SK-N-SH (cell line): ENCODE measurements around the gene ZNF134. TPM values are rescaled to one million over a fixed set of nuclear protein-coding genes. Genes with fewer than 3 reads are reported as not detected.
A peak's percentile ranks its signal among the peaks of the same experiment; 100 is the strongest.

Experiments
- CTCF ChIA-PET: fragments of 300-600, 350-600 bp; formaldehyde crosslinking; extraction: SDS; loops from one replicate; lab custom pipeline; 2021; lab: Yijun Ruan, JAX
- POLR2A ChIA-PET: fragments of 350-600 bp; sonication (Branson Sonifier 250); formaldehyde crosslinking; extraction: SDS; loops from one replicate; lab custom pipeline; 2020; ENCODE audit warnings: antibody characterized with exemption, inconsistent platforms; lab: Yijun Ruan, JAX
- DNase-seq: peaks from one replicate; pipeline ENCODE4 v3.0.0; 2012
- H2AFZ ChIP-seq: fragments of 200-600 bp; sonication (generic); 2 replicates; pipeline ENCODE4 v1.8.1; 2016; ENCODE audit warnings: antibody characterized with exemption, mild to moderate bottlenecking, low read depth
- H3F3A ChIP-seq: fragments of 200-600 bp; sonication (generic); replicated peaks from 2 replicates; pipeline ENCODE3; 2016; ENCODE audit warnings: antibody characterized with exemption, mild to moderate bottlenecking; ENCODE audit not compliant: insufficient read depth
- H3K27ac ChIP-seq, 2 experiments: fragments of 200-500 bp in 1 of 2; fragments of 200-600 bp in 1 of 2; sonication (Bioruptor generic) in 1 of 2; sonication (generic), shearing (Covaris generic) in 1 of 2; 2 replicates each; pipeline versions ENCODE4 v1.5.1 to v1.6.1; 2014 to 2016; ENCODE audit warnings: low read depth in 2 of 2, inconsistent platforms in 1 of 2, low read length in 1 of 2, mild to moderate bottlenecking in 1 of 2, mixed read lengths in 1 of 2
- H3K27me3 ChIP-seq: fragments of 200-600 bp; sonication (generic), shearing (Covaris generic); 2 replicates; pipeline ENCODE4 v1.6.1; 2016; ENCODE audit warnings: mixed run types; ENCODE audit not compliant: insufficient read depth
- H3K36me3 ChIP-seq, 2 experiments: fragments of 200-500 bp in 1 of 2; fragments of 200-600 bp in 1 of 2; sonication (Bioruptor generic) in 1 of 2; sonication (generic) in 1 of 2; replicated peaks in 1 of 2; 2 replicates each; pipeline versions ENCODE3 to v1.5.1; 2014 to 2016; ENCODE audit warnings: low read length in 1 of 2, mild to moderate bottlenecking in 1 of 2; ENCODE audit not compliant: insufficient read depth in 2 of 2, control insufficient read depth in 1 of 2
- H3K4me1 ChIP-seq, 2 experiments: fragments of 200-500 bp in 1 of 2; fragments of 200-600 bp in 1 of 2; sonication (Bioruptor generic) in 1 of 2; sonication (generic), shearing (Covaris generic) in 1 of 2; 2 replicates each; pipeline versions ENCODE4 v1.5.1 to v1.6.1; 2014 to 2016; ENCODE audit warnings: low read depth in 1 of 2, low read length in 1 of 2, mixed run types in 1 of 2; ENCODE audit not compliant: insufficient read depth in 2 of 2, control insufficient read depth in 1 of 2
- H3K4me2 ChIP-seq: fragments of 200-600 bp; sonication (generic), shearing (Covaris generic); 2 replicates; pipeline ENCODE4 v1.6.1; 2017; ENCODE audit warnings: mixed run types
- H3K4me3 ChIP-seq, 2 experiments: fragments of 200-500 bp in 1 of 2; fragments of 200-600 bp in 1 of 2; sonication (Bioruptor generic) in 1 of 2; sonication (generic), shearing (Covaris generic) in 1 of 2; 2 replicates each; pipeline versions ENCODE4 v1.5.1 to v1.8.1; 2014 to 2016; ENCODE audit warnings: low read depth in 2 of 2, inconsistent platforms in 1 of 2, low read length in 1 of 2, mild to moderate bottlenecking in 1 of 2, mixed read lengths in 1 of 2, moderate library complexity in 1 of 2
- H3K79me2 ChIP-seq: fragments of 200-600 bp; sonication (generic); 2 replicates; pipeline ENCODE4 v1.8.1; 2017; ENCODE audit warnings: mild to moderate bottlenecking; ENCODE audit not compliant: insufficient read depth
- H3K9ac ChIP-seq: fragments of 200-600 bp; sonication (generic); 2 replicates; pipeline ENCODE4 v1.6.1; 2017; ENCODE audit warnings: mixed run types
- H3K9me2 ChIP-seq: fragments of 200-600 bp; sonication (generic); 2 replicates; pipeline ENCODE4 v1.6.1; 2017; ENCODE audit warnings: mixed run types
- H3K9me3 ChIP-seq: fragments of 200-600 bp; sonication (generic); 2 replicates; pipeline ENCODE4 v1.6.1; 2017; ENCODE audit warnings: mixed run types, mild to moderate bottlenecking, moderate library complexity
- H4K20me1 ChIP-seq: fragments of 200-600 bp; sonication (generic); 2 replicates; pipeline ENCODE4 v1.6.1; 2017; ENCODE audit warnings: mild to moderate bottlenecking, mixed run types; ENCODE audit not compliant: insufficient read depth
- ELF1 ChIP-seq: IDR thresholded peaks from 2 replicates; pipeline ENCODE4 v1.4.0; 2012
- EP300 ChIP-seq, 2 experiments: IDR thresholded peaks; 2 replicates each; pipeline versions ENCODE4 v1.4.0 to v1.6.1; 2012; ENCODE audit warnings: borderline replicate concordance in 1 of 2, low read depth in 1 of 2, low read length in 1 of 2
- EZH2phosphoT487 ChIP-seq: fragments of 200-600 bp; sonication (generic); IDR thresholded peaks from 2 replicates; pipeline ENCODE4 v1.6.1; 2017; ENCODE audit warnings: low read depth, mixed run types, mild to moderate bottlenecking, antibody characterized with exemption, moderate library complexity, borderline replicate concordance
- FOSL2 ChIP-seq: IDR thresholded peaks from 2 replicates; pipeline ENCODE4 v1.4.0; 2012; ENCODE audit warnings: low read depth, mild to moderate bottlenecking, moderate library complexity, borderline replicate concordance
- FOXM1 ChIP-seq: IDR thresholded peaks from 2 replicates; pipeline ENCODE4 v1.4.0; 2012; ENCODE audit warnings: low read depth, mild to moderate bottlenecking
- GATA2 ChIP-seq: sonication (generic); formaldehyde crosslinking; IDR thresholded peaks from 2 replicates; pipeline ENCODE4 v1.5.0; 2020; ENCODE audit warnings: mild to moderate bottlenecking, missing genetic modification reagents
- IRF3 ChIP-seq: fragments of 150-350 bp; IDR thresholded peaks from 2 replicates; pipeline ENCODE4 v1.6.1; 2016; ENCODE audit warnings: mild to moderate bottlenecking, low read depth, low read length
- JUND ChIP-seq: IDR thresholded peaks from 2 replicates; pipeline ENCODE4 v1.4.0; 2012
- MEF2A ChIP-seq: IDR thresholded peaks from 2 replicates; pipeline ENCODE4 v1.4.0; 2012; ENCODE audit warnings: low read depth, borderline replicate concordance
- MXI1 ChIP-seq: IDR thresholded peaks from 2 replicates; pipeline ENCODE4 v1.6.1; 2012; ENCODE audit warnings: mild to moderate bottlenecking, low read depth, low read length, improper control_type of control experiment
- NFIC ChIP-seq: IDR thresholded peaks from 2 replicates; pipeline ENCODE4 v1.4.0; 2012; ENCODE audit warnings: borderline replicate concordance
- REST ChIP-seq: IDR thresholded peaks from 2 replicates; pipeline ENCODE4 v1.6.1; 2012; ENCODE audit warnings: mild to moderate bottlenecking, low read depth, low read length, moderate library complexity
- SIN3A ChIP-seq: IDR thresholded peaks from 2 replicates; pipeline ENCODE4 v1.6.1; 2012; ENCODE audit warnings: low read depth, mild to moderate bottlenecking, low read length, moderate library complexity, borderline replicate concordance
- SMC3 ChIP-seq: IDR thresholded peaks from 2 replicates; pipeline ENCODE4 v1.6.1; 2012; ENCODE audit warnings: low read depth, low read length, improper control_type of control experiment
- TAF1 ChIP-seq: IDR thresholded peaks from 2 replicates; pipeline ENCODE4 v1.6.1; 2012; ENCODE audit warnings: low read depth, mild to moderate bottlenecking, low read length, moderate library complexity, borderline replicate concordance
- USF1 ChIP-seq: IDR thresholded peaks from 2 replicates; pipeline ENCODE4 v1.4.0; 2012; ENCODE audit warnings: low read depth, borderline replicate concordance
- YY1 ChIP-seq: IDR thresholded peaks from 2 replicates; pipeline ENCODE4 v1.4.0; 2012; ENCODE audit warnings: low read depth, mild to moderate bottlenecking
- WGBS: methylation state at CpG from one replicate; pipeline ENCODE4 v1.1.6; 2017; ENCODE audit warnings: low lambda C conversion rate; 5-methylcytosine and 5-hydroxymethylcytosine counted together
- polyA plus RNA-seq, 3 experiments: library from polyadenylated mRNA; depleted of rRNA; stranded (reverse); fragments of >200 nt; gene quantifications; 2 replicates each; pipeline ENCODE4 v1.2.3, GENCODE V29; 2012
- TF ChIP-seq, protein P1 (sequence below): fragments of 150-350 bp; IDR thresholded peaks from 2 replicates; pipeline ENCODE4 v1.6.1; 2017; ENCODE audit warnings: antibody characterized with exemption, low read length, low read depth, borderline replicate concordance
- TF ChIP-seq, protein P2 (sequence below): IDR thresholded peaks from 2 replicates; pipeline ENCODE4 v1.4.0; 2012; ENCODE audit warnings: low read depth, borderline replicate concordance

Gene ZNF134
- polyA plus RNA-seq, 1 of the 3 experiments (the other 2 are of a cell fraction), result 9.8 TPM

GRCh38 chr19:57583104-57583520, 30.9 kb upstream of the ZNF134 start:
- Histone ChIP-seq H3K4me3 (peak overlapping the region in 1 of 2 experiments; percentile 62; a peak in 1 of 4 replicates), H3K9ac (no peak overlapping the region), H3K79me2 (peaks cover 9% of the 10 kb centered on the region), H3K4me2 (no peak overlapping the region), H2AFZ (peak overlapping the region; percentile 90; the same call in 1 of the 2 replicates), H3K36me3 (no peaks in the 10 kb centered on the region)
- POLR2A ChIA-PET, result no interaction called here
- TF ChIP-seq IRF3, result no peak
- no peak for TF ChIP-seq REST
- no peak for TF ChIP-seq ELF1
- no peak for TF ChIP-seq FOSL2
- no peak for TF ChIP-seq MEF2A
- no peak for TF ChIP-seq USF1
- no peak for TF ChIP-seq MXI1
- TF ChIP-seq GATA2 (CRISPR knock-in tag), result no peak
- TF ChIP-seq FOXM1, result no peak
- TF ChIP-seq SIN3A, result no peak
- TF ChIP-seq NFIC, result no peak
- TF ChIP-seq EZH2phosphoT487, result no peak
- TF ChIP-seq, protein P1, sequence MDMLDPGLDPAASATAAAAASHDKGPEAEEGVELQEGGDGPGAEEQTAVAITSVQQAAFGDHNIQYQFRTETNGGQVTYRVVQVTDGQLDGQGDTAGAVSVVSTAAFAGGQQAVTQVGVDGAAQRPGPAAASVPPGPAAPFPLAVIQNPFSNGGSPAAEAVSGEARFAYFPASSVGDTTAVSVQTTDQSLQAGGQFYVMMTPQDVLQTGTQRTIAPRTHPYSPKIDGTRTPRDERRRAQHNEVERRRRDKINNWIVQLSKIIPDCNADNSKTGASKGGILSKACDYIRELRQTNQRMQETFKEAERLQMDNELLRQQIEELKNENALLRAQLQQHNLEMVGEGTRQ, result no peak
- TF ChIP-seq, protein P2, sequence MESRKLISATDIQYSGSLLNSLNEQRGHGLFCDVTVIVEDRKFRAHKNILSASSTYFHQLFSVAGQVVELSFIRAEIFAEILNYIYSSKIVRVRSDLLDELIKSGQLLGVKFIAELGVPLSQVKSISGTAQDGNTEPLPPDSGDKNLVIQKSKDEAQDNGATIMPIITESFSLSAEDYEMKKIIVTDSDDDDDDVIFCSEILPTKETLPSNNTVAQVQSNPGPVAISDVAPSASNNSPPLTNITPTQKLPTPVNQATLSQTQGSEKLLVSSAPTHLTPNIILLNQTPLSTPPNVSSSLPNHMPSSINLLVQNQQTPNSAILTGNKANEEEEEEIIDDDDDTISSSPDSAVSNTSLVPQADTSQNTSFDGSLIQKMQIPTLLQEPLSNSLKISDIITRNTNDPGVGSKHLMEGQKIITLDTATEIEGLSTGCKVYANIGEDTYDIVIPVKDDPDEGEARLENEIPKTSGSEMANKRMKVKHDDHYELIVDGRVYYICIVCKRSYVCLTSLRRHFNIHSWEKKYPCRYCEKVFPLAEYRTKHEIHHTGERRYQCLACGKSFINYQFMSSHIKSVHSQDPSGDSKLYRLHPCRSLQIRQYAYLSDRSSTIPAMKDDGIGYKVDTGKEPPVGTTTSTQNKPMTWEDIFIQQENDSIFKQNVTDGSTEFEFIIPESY, result no peak
- TF ChIP-seq EP300 (IDR thresholded peaks at IDR 0.05; ENCODE audit: borderline replicate concordance in 1 of 2, low read depth in 1 of 2, low read length in 1 of 2), result no peak
- no peak for TF ChIP-seq TAF1
- no peak for TF ChIP-seq SMC3
- no peak for TF ChIP-seq JUND
- TF ChIP-seq YY1, result no peak
- TF ChIP-seq, all 33 proteins: peak for 0
- CTCF ChIA-PET, result interaction anchor here (1.4 kb wide), 1 partner anchor 39 kb away, joined by 3 read pairs; no protein-coding TSS in a partner anchor
- Histone ChIP-seq H4K20me1 (no peaks in the 10 kb centered on the region), H3K4me1 (peaks cover 0 to 9% of the 10 kb centered on the region in 2 experiments; a peak in 1 of 4 replicates), H3K9me3 (no peaks in the 10 kb centered on the region; the same call in 1 of the 2 replicates), H3K27ac (no peak overlapping the region), H3F3A (peaks cover 3% of the 10 kb centered on the region), H3K9me2 (no peaks in the 10 kb centered on the region), H3K27me3 (no peaks in the 10 kb centered on the region)
- no peak for DNase-seq
- WGBS, result 66% methylated on average over 13 of the region's 21 CpGs
